ENCODE results near the gene FRAS1. TPM values are rescaled to one million over a fixed set of nuclear protein-coding genes. Genes with fewer than 3 reads are reported as not detected.

Gene FRAS1
- total and polyA plus RNA-seq, 2 donors (not counting 3 experiments of a cell fraction or from before 2014, with no cell fraction given), result 1.4 to 3.6 TPM

GRCh38 chr4:78137532-78137931 lies 80.4 kb downstream of the FRAS1 start:
- H3K4me1 ChIP-seq (ENCODE audit: control insufficient read depth, extremely low read depth, insufficient read depth, low read length), result no peaks in the 10 kb centered on the region
- no peaks in the 10 kb centered on the region for H3K27me3 ChIP-seq (ENCODE audit: control insufficient read depth in 2 of 2, insufficient read depth in 2 of 2, low read length in 2 of 2)
- dilution Hi-C loops (cut with MboI; ENCODE audit: extremely low pct_ligation_motif_present, low sequenced_read_pairs) (no loop called here), intact Hi-C loops (cut with micrococcal nuclease) (no loop called here)
- no peak overlapping the region for H3K4me2 ChIP-seq (ENCODE audit: insufficient read depth, low read length)
- no TSS peak for BruUV-seq (replicated peaks)
- no peak overlapping the region for H3K27ac ChIP-seq (ENCODE audit: insufficient read depth, low read depth, low read length)
- H4K20me1 ChIP-seq (replicated peaks; ENCODE audit: control insufficient read depth, extremely low read depth, insufficient read depth, low read length), result no peaks in the 10 kb centered on the region
- H3K4me3 ChIP-seq (replicated peaks in 1 of 3; ENCODE audit: insufficient read depth in 1 of 3, low read depth in 1 of 3, low read length in 3 of 3), result no peak overlapping the region
- H3K9me3 ChIP-seq (replicated peaks; ENCODE audit: control insufficient read depth, insufficient read depth, low read length), result no peaks in the 10 kb centered on the region
- no peaks in the 10 kb centered on the region for H3K79me2 ChIP-seq (ENCODE audit: control insufficient read depth, insufficient read depth, low read length)
- ChIA-PET POLR2A (no interaction called here), CTCF (interaction anchor here (1.4 kb wide), 1 partner anchor 11 kb away, joined by 6 read pairs; no protein-coding TSS in a partner anchor)
- H3K36me3 ChIP-seq (ENCODE audit: control insufficient read depth in 2 of 2, extremely low read depth in 1 of 2, insufficient read depth in 2 of 2, low read length in 2 of 2), result no peaks in the 10 kb centered on the region
- no peak for DNase-seq (ENCODE audit: low read depth, low spot score)
- FAIRE-seq, result no peak
- H3K9ac ChIP-seq (replicated peaks; ENCODE audit: extremely low read depth, insufficient read depth, low read length), result no peak overlapping the region
- H3K9me1 ChIP-seq (replicated peaks; ENCODE audit: control insufficient read depth, extremely low read depth, insufficient read depth, low read length), result no peaks in the 10 kb centered on the region
- TF ChIP-seq POLR2A (IDR thresholded peaks at IDR 0.05; ENCODE audit: low read depth, low read length), result no peak
- no peak for TF ChIP-seq JUN (IDR thresholded peaks at IDR 0.05; ENCODE audit: borderline replicate concordance, insufficient read depth, insufficient read length, low read depth)
- no peak for TF ChIP-seq CTCF (IDR thresholded peaks at IDR 0.05; ENCODE audit: extremely low read depth in 1 of 2, insufficient read depth in 1 of 2, low read depth in 1 of 2, low read length in 2 of 2)
- TF ChIP-seq EZH2 (IDR thresholded peaks at IDR 0.05; ENCODE audit: borderline replicate concordance, low read depth, low read length, severe bottlenecking), result no peak
- TF ChIP-seq POLR2AphosphoS5 (IDR thresholded peaks at IDR 0.05; ENCODE audit: insufficient read depth, low read depth, low read length), result no peak
- TF ChIP-seq GATA2 (IDR thresholded peaks at IDR 0.05; ENCODE audit: insufficient read depth, insufficient read length, low read depth, low read length), result no peak
- no peak for TF ChIP-seq FOS (IDR thresholded peaks at IDR 0.05; ENCODE audit: borderline replicate concordance, insufficient read depth, low read length)
- no peak overlapping the region for H2AFZ ChIP-seq (ENCODE audit: low read depth, low read length)

All from endothelial cell of umbilical vein (primary cell).